ENCODE data around the gene MKRN2. TPM values are rescaled to one million over a fixed set of nuclear protein-coding genes. Genes with fewer than 3 reads are reported as not detected.
"Not testable (repeated sequence)": the region's sequence is repeated elsewhere in the genome, so short reads cannot be mapped to it uniquely, and the experiment has no call there.

MKRN2 gene
- total RNA-seq, 5 donors from 2014 or later (not counting 1 experiment from before 2014, with no cell fraction given): 22.2 to 31.7 (median 27.5) TPM

DNA sequence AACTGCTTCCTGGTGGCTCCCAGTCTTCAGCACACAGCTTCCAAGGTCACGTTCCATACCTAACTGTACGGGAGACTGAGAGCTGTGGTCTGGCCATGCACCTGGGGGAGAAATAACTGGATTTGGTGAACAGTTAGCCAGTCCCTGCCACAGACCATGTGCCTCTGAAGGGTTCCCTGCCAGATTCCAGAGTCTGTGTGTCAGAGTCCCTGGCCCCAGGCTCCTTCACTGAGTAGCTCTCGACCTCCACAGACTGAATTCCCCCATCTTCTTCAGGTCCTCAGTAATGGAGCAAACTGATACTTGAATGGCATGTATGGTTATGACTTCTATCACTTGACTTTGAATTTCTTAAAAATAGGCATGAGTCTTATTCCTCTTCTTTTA, 29.1 kb upstream of the MKRN2 start:
- H3K27ac ChIP-seq (ENCODE audit: low read length): no peak overlapping the region
- DNase-seq (no peak), ATAC-seq (replicated peaks in 1 of 4) (no peak)
- H3K4me3 Mint-ChIP-seq: no peak overlapping the region
- 93% methylated on average over 2 of the region's 3 CpGs for WGBS (ENCODE audit: insufficient coverage)
- POLR2A ChIA-PET: no interaction called here
- no peak overlapping the region for H3K27ac Mint-ChIP-seq
- peaks cover 8 to 22% of the 10 kb centered on the region in 2 donors for H3K36me3 ChIP-seq (ENCODE audit: control insufficient read depth in 2 of 2, extremely low read depth in 1 of 2, insufficient read depth in 1 of 2, low read length in 1 of 2)
- peaks cover 48% of the 10 kb centered on the region for H3K36me3 Mint-ChIP-seq
- H3K9me3 ChIP-seq: no peaks in the 10 kb centered on the region
- no peak overlapping the region for H3K4me3 ChIP-seq (ENCODE audit: control insufficient read depth in 1 of 2, extremely low read depth in 1 of 2, low read length in 1 of 2)
- H3K4me1 ChIP-seq (ENCODE audit: control insufficient read depth in 1 of 2, extremely low read depth in 1 of 2, insufficient read depth in 2 of 2, low read length in 2 of 2): no peaks in the 10 kb centered on the region
- CTCF ChIA-PET: interaction anchor here in 1 of 2 donors (0.5 kb wide), 1 partner anchor 1293 kb away, joined by 3 read pairs; no protein-coding TSS in a partner anchor
- no peaks in the 10 kb centered on the region for H3K27me3 ChIP-seq (replicated peaks in 1 of 2; ENCODE audit: control insufficient read depth in 2 of 2, extremely low read depth in 1 of 2, insufficient read depth in 2 of 2, low read length in 1 of 2)
- no peaks in the 10 kb centered on the region for H3K4me1 Mint-ChIP-seq
- no peaks in the 10 kb centered on the region for H3K27me3 Mint-ChIP-seq
- H3K9me3 Mint-ChIP-seq: no peaks in the 10 kb centered on the region

DNA sequence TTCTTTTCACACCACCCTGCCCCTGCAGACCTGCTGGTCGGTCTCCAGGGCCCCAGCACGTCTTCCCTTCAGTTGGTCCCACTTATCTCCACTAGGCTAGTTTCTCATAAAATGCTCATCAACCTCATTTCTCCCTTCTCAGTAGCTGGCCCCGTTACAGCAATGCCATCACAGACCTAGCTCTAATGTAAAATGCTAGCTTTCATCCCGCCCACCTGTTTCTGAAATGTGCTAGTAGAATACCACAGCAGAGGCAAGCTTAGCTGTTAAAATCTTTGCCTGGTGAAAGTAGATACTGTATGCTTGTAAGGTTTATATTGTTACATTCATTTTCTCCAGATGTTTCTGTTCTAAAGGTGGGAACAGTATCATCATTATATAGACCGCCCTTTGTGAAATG, 24.7 kb upstream of the MKRN2 start:
- Histone ChIP-seq H3K27me3 (replicated peaks in 1 of 2; ENCODE audit: control insufficient read depth in 2 of 2, extremely low read depth in 1 of 2, insufficient read depth in 2 of 2, low read length in 1 of 2) (no peaks in the 10 kb centered on the region), H3K4me3 (ENCODE audit: control insufficient read depth in 1 of 2, extremely low read depth in 1 of 2, low read length in 1 of 2) (no peak overlapping the region), H3K9me3 (no peaks in the 10 kb centered on the region), H3K27ac (ENCODE audit: low read length) (no peak overlapping the region), H3K36me3 (ENCODE audit: control insufficient read depth in 2 of 2, extremely low read depth in 1 of 2, insufficient read depth in 1 of 2, low read length in 1 of 2) (peaks cover 0 to 26% of the 10 kb centered on the region in 2 donors), H3K4me1 (ENCODE audit: control insufficient read depth in 1 of 2, extremely low read depth in 1 of 2, insufficient read depth in 2 of 2, low read length in 2 of 2) (no peaks in the 10 kb centered on the region)
- H3K27me3 Mint-ChIP-seq: no peaks in the 10 kb centered on the region
- CTCF ChIA-PET: no interaction called here
- 67% methylated on average over 2 of the region's 5 CpGs for WGBS (ENCODE audit: insufficient coverage)
- no peak overlapping the region for H3K27ac Mint-ChIP-seq
- H3K4me1 Mint-ChIP-seq: no peaks in the 10 kb centered on the region
- H3K4me3 Mint-ChIP-seq: no peak overlapping the region
- POLR2A ChIA-PET: interaction anchor here in 1 of 2 donors (0.6 kb wide), 1 partner anchor 17 kb away, joined by 3 read pairs; no protein-coding TSS in a partner anchor
- H3K9me3 Mint-ChIP-seq: no peaks in the 10 kb centered on the region
- no peak for ATAC-seq (replicated peaks in 1 of 4)
- DNase-seq: no peak
- peaks cover 32% of the 10 kb centered on the region for H3K36me3 Mint-ChIP-seq

DNA sequence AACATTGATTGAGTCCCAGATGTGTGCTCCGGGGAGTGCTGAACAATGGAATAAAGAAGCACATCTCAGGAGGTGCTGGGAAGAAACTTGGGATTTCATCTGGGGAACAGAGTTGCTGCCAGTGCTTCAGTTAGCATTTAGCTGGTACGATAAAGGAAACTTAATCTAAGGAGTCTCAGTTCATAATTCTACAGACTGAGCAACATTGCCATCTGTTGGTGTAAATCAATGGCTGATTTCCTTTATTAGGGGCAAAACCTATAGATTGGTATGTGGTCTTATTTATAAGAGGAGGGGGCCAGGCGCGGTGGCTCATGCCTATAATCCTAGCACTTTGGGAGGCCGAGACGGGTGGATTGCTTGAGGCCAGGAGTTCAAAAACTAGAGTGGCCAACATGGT, 20.5 kb upstream of the MKRN2 start:
- no peak overlapping the region for H3K4me3 ChIP-seq (ENCODE audit: control insufficient read depth in 1 of 2, extremely low read depth in 1 of 2, low read length in 1 of 2)
- H3K4me3 Mint-ChIP-seq: no peak overlapping the region
- DNase-seq: no peak
- H3K27ac ChIP-seq (ENCODE audit: low read length): no peak overlapping the region
- no peak overlapping the region for H3K27ac Mint-ChIP-seq
- ChIA-PET POLR2A (no interaction called here), CTCF (interaction anchor here in 1 of 2 donors (0.5 kb wide), 1 partner anchor 402 kb away, joined by 3 read pairs; no protein-coding TSS in a partner anchor)
- H3K36me3 Mint-ChIP-seq: peaks cover 16% of the 10 kb centered on the region
- WGBS (ENCODE audit: insufficient coverage): 97% methylated on average over 5 of the region's 6 CpGs
- no peaks in the 10 kb centered on the region for H3K9me3 Mint-ChIP-seq
- H3K4me1 ChIP-seq (ENCODE audit: control insufficient read depth in 1 of 2, extremely low read depth in 1 of 2, insufficient read depth in 2 of 2, low read length in 2 of 2): no peaks in the 10 kb centered on the region
- H3K27me3 ChIP-seq (replicated peaks in 1 of 2; ENCODE audit: control insufficient read depth in 2 of 2, extremely low read depth in 1 of 2, insufficient read depth in 2 of 2, low read length in 1 of 2): no peaks in the 10 kb centered on the region
- peaks cover 0 to 12% of the 10 kb centered on the region in 2 donors for H3K36me3 ChIP-seq (ENCODE audit: control insufficient read depth in 2 of 2, extremely low read depth in 1 of 2, insufficient read depth in 1 of 2, low read length in 1 of 2)
- no peak for ATAC-seq (replicated peaks in 1 of 4)
- H3K27me3 Mint-ChIP-seq: no peaks in the 10 kb centered on the region
- no peaks in the 10 kb centered on the region for H3K9me3 ChIP-seq
- no peaks in the 10 kb centered on the region for H3K4me1 Mint-ChIP-seq

DNA sequence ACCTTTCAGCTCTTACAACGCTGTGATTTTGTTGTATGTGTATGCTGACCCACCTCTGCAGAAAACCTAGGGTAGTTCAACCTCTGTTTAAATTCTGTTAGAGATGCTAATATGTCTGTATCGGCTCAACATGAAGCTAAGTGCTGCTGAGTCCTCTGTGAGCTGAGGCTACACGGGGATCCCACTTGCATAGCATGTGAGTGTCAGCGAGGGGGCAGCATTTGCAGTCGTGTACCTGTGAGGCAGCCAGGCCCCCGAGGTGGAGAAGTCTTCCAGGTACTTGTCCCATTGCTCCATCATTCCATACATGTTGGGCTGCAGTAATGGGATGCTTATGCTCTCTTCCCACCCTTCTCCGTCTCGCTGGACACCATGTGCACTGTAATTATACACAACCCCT, 15.3 kb upstream of the MKRN2 start:
- H3K27ac ChIP-seq (ENCODE audit: low read length): no peak overlapping the region
- no peaks in the 10 kb centered on the region for H3K36me3 ChIP-seq (ENCODE audit: control insufficient read depth in 2 of 2, extremely low read depth in 1 of 2, insufficient read depth in 1 of 2, low read length in 1 of 2)
- Mint-ChIP-seq H3K27ac (peak overlapping the region in 1 of 2 donors; percentile 2), H3K4me1 (peaks cover 0 to 6% (median 0%) of the 10 kb centered on the region in 3 donors), H3K36me3 (no peaks in the 10 kb centered on the region), H3K4me3 (no peak overlapping the region), H3K9me3 (no peaks in the 10 kb centered on the region), H3K27me3 (no peaks in the 10 kb centered on the region)
- ATAC-seq (replicated peaks in 1 of 4): peak in 1 of 4 experiments; percentile 40
- no peaks in the 10 kb centered on the region for H3K4me1 ChIP-seq (ENCODE audit: control insufficient read depth in 1 of 2, extremely low read depth in 1 of 2, insufficient read depth in 2 of 2, low read length in 2 of 2)
- peak in 2 of 35 experiments; percentile 3 to 4 for DNase-seq
- CTCF ChIA-PET: no interaction called here
- no peak overlapping the region for H3K4me3 ChIP-seq (ENCODE audit: control insufficient read depth in 1 of 2, extremely low read depth in 1 of 2, low read length in 1 of 2)
- no peaks in the 10 kb centered on the region for H3K9me3 ChIP-seq
- POLR2A ChIA-PET: no interaction called here
- no peaks in the 10 kb centered on the region for H3K27me3 ChIP-seq (replicated peaks in 1 of 2; ENCODE audit: control insufficient read depth in 2 of 2, extremely low read depth in 1 of 2, insufficient read depth in 2 of 2, low read length in 1 of 2)
- WGBS (ENCODE audit: insufficient coverage): 100% methylated on average over 1 of the region's 8 CpGs

DNA sequence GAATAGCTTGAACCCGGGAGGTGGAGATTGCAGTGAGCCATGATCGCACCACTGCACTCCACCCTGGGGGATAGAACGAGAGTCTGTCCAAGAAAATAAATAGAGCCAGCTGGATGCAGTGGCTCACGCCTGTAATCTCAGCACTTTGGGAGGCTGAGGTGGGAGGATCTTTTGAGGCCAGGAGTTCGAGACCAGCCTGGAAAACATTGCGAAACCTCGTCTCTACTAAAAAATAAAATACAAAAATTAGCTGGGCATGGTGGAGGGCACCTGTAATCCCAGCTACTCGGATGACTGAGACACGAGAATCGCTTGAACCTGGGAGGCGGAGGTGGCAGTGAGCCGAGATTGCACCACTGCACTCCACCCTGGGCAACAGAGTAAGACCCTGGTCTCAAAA, 13.4 kb upstream of the MKRN2 start:
- H3K9me3 Mint-ChIP-seq; H3K4me1 ChIP-seq (ENCODE audit: control insufficient read depth in 1 of 2, extremely low read depth in 1 of 2, insufficient read depth in 2 of 2, low read length in 2 of 2); H3K36me3 Mint-ChIP-seq; H3K27me3 Mint-ChIP-seq; DNase-seq; H3K9me3 ChIP-seq; ATAC-seq (replicated peaks in 1 of 4); H3K27ac ChIP-seq (ENCODE audit: low read length); H3K4me3 ChIP-seq (ENCODE audit: control insufficient read depth in 1 of 2, extremely low read depth in 1 of 2, low read length in 1 of 2); CTCF ChIA-PET; H3K4me1 Mint-ChIP-seq; H3K27me3 ChIP-seq (replicated peaks in 1 of 2; ENCODE audit: control insufficient read depth in 2 of 2, extremely low read depth in 1 of 2, insufficient read depth in 2 of 2, low read length in 1 of 2); H3K36me3 ChIP-seq (ENCODE audit: control insufficient read depth in 2 of 2, extremely low read depth in 1 of 2, insufficient read depth in 1 of 2, low read length in 1 of 2); H3K4me3 Mint-ChIP-seq; H3K27ac Mint-ChIP-seq: not testable (repeated sequence)
- POLR2A ChIA-PET: interaction anchor here in 1 of 2 donors (0.6 kb wide), 1 partner anchor 15 kb away, joined by 3 read pairs; no protein-coding TSS in a partner anchor
- WGBS (ENCODE audit: insufficient coverage): 81% methylated on average over 3 of the region's 12 CpGs

DNA sequence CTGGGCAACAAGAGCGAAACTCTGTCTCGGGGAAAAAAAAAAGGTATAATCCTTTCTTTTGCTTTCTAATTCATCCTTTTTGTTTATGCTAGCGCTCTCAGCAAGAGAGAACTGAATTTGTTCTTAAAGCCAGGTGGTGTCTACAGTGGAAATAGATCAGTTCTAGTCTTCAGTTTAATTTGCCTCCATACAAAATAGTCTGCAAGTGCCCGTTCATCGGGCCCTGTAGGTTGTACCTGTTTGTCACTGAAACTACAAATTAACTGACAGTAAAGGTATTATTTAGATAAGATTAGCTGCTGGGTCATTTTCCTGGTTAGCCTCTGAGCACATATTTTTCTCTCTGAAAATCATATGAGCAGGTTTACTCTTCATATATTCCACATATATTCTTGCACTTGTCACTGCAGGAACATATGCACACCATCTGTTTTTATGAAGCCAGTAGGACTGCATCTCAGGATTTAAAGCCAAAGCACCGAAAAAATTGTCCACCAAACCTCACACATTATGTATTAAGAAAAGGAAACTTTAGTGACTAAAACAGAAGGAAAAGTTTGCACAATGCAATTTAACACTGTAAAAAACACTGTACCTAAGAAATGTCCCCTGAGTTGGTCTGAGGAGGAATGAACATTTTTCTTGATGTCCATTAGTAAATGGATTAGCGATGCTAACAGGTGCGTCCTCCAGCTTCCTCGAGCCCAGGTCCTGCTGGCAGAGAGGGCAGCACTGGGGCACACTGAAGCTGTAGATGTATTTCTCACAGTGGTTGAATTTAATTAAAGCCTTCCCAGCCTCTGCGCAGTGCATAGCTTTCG, 12.0 kb upstream of the MKRN2 start:
- ChIA-PET CTCF (no interaction called here), POLR2A (no interaction called here)
- H3K27me3 Mint-ChIP-seq: peaks cover 0 to 2% of the 10 kb centered on the region in 2 donors
- no peaks in the 10 kb centered on the region for H3K36me3 Mint-ChIP-seq
- DNase-seq: no peak
- no peak overlapping the region for H3K4me3 Mint-ChIP-seq
- 97% methylated on average over 3 of the region's 11 CpGs for WGBS (ENCODE audit: insufficient coverage)
- no peak overlapping the region for H3K27ac ChIP-seq (ENCODE audit: low read length)
- no peaks in the 10 kb centered on the region for H3K9me3 ChIP-seq
- H3K9me3 Mint-ChIP-seq: no peaks in the 10 kb centered on the region
- no peak overlapping the region for H3K27ac Mint-ChIP-seq
- peaks cover 0 to 6% (median 0%) of the 10 kb centered on the region in 3 donors for H3K4me1 Mint-ChIP-seq
- peaks cover 0 to 3% of the 10 kb centered on the region in 2 experiments for H3K27me3 ChIP-seq (replicated peaks in 1 of 2; ENCODE audit: control insufficient read depth in 2 of 2, extremely low read depth in 1 of 2, insufficient read depth in 2 of 2, low read length in 1 of 2)
- no peak for ATAC-seq (replicated peaks in 1 of 4)
- no peak overlapping the region for H3K4me3 ChIP-seq (ENCODE audit: control insufficient read depth in 1 of 2, extremely low read depth in 1 of 2, low read length in 1 of 2)
- H3K36me3 ChIP-seq (ENCODE audit: control insufficient read depth in 2 of 2, extremely low read depth in 1 of 2, insufficient read depth in 1 of 2, low read length in 1 of 2): no peaks in the 10 kb centered on the region
- no peaks in the 10 kb centered on the region for H3K4me1 ChIP-seq (ENCODE audit: control insufficient read depth in 1 of 2, extremely low read depth in 1 of 2, insufficient read depth in 2 of 2, low read length in 2 of 2)
